Central memory CD4-positive, alpha-beta T cell (primary cell): ENCODE results near the gene ROR2.

Experiments
- DNase-seq: peaks from one replicate; pipeline ENCODE4 v3.0.0; 2022

Gene ROR2

GRCh38 chr9:91873637-91874051, 76.4 kb downstream of the ROR2 start:
- no peak for DNase-seq

GRCh38 chr9:91868732-91869391, 81.2 kb downstream of the ROR2 start:
- no peak for DNase-seq

- no peak for DNase-seq
Observed at GRCh38 chr9:91867740-91868139, 82.3 kb downstream of the ROR2 start.

GRCh38 chr9:91865041-91865440, 85.0 kb downstream of the ROR2 start:
- no peak for DNase-seq

GRCh38 chr9:91864380-91864779, 85.6 kb downstream of the ROR2 start:
- DNase-seq, result no peak

- no peak for DNase-seq
Observed at GRCh38 chr9:91863469-91863868, 86.6 kb downstream of the ROR2 start.

- no peak for DNase-seq
Observed at GRCh38 chr9:91858213-91859030, 91.6 kb downstream of the ROR2 start.

GRCh38 chr9:91857291-91858212, 92.5 kb downstream of the ROR2 start:
- no peak for DNase-seq

GRCh38 chr9:91856419-91856818, 93.6 kb downstream of the ROR2 start:
- DNase-seq, result no peak

- no peak for DNase-seq
Observed at GRCh38 chr9:91855196-91855595, 94.8 kb downstream of the ROR2 start.

GRCh38 chr9:91852801-91853347, 97.2 kb downstream of the ROR2 start:
- DNase-seq, result no peak

- DNase-seq, result no peak
Observed at GRCh38 chr9:91849694-91850093, 100.3 kb downstream of the ROR2 start.

GRCh38 chr9:91848146-91848545, 101.9 kb downstream of the ROR2 start:
- DNase-seq, result no peak

GRCh38 chr9:91847581-91848091, 102.4 kb downstream of the ROR2 start:
- no peak for DNase-seq

- no peak for DNase-seq
Observed at GRCh38 chr9:91845879-91846278, 104.1 kb downstream of the ROR2 start.

- no peak for DNase-seq
Observed at GRCh38 chr9:91844701-91845291, 105.2 kb downstream of the ROR2 start.

- DNase-seq, result no peak
Observed at GRCh38 chr9:91844190-91844589, 105.8 kb downstream of the ROR2 start.

- no peak for DNase-seq
Observed at GRCh38 chr9:91843623-91844148, 106.3 kb downstream of the ROR2 start.

GRCh38 chr9:91843093-91843492, 106.9 kb downstream of the ROR2 start:
- DNase-seq, result no peak

GRCh38 chr9:91842358-91843049, 107.5 kb downstream of the ROR2 start:
- DNase-seq, result no peak

GRCh38 chr9:91841591-91841990, 108.4 kb downstream of the ROR2 start:
- no peak for DNase-seq
